ENCODE data around the gene GNA12. TPM values are rescaled to one million over a fixed set of nuclear protein-coding genes. Genes with fewer than 3 reads are reported as not detected.
A peak's percentile ranks its signal among the peaks of the same experiment; 100 is the strongest.

The GNA12 gene
- total RNA-seq, 1 donor from 2014 or later = 68.6 TPM

DNA sequence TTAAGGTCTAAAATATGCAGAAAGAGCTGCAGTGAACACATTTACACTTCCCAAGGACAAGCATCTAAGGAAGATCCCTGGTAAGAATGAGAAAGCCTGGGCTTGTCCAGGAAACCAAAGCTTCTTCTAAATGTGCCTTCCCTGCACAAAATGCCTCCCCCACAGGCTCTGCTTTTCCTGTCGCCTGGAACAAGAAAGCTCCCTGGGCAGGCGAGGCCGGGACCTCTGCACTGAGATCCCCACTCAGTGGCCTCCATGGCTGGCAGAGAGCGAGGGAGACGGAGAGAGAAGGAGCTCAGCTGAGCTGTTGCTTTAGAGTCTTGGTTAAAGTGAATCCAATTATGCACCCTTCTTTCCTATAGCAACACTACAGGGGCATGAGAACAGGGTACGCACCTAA lies 80.5 kb downstream of the GNA12 start:
- H3K27me3 Mint-ChIP-seq = no peaks in the 10 kb centered on the region

DNA sequence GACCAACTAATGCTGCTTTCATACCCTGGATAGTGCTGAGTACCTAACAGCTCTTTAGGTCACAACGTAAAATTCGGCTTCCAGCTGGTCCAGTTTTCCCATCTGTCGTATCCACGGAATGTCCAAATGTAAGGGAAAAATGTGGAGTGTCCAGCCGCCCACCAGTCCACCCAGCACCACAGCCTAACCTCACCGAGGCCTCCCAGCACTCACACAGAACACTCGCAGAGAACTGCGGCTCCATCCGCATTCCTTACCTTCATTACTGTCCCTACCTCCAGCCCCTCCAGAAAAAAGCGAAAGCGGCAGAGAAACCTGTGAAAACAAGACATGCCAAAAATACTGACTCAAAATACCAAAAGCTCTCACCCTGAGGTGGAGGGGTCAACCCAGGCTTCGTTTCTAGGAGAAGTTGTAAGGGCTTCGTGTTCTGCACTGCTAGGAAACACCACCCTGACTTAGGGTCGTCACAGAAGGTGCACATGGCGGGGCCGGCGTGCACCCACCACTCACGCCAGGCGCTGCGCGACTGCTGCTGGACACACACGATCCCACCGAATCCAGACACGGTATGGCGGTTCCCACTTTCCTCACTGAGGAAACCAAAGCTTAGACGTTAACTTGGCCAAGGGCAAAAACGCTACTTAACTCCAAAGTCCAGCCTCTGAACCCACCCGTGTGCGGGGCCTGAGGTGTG lies 82.2 kb downstream of the GNA12 start:
- H3K36me3 Mint-ChIP-seq (ENCODE audit: insufficient read depth) = peaks cover 20% of the 10 kb centered on the region
- peaks cover 8% of the 10 kb centered on the region for H3K4me1 Mint-ChIP-seq (ENCODE audit: low read depth)
- peak overlapping the region; percentile 76 for H3K27ac Mint-ChIP-seq
- TF ChIP-seq, protein P1, sequence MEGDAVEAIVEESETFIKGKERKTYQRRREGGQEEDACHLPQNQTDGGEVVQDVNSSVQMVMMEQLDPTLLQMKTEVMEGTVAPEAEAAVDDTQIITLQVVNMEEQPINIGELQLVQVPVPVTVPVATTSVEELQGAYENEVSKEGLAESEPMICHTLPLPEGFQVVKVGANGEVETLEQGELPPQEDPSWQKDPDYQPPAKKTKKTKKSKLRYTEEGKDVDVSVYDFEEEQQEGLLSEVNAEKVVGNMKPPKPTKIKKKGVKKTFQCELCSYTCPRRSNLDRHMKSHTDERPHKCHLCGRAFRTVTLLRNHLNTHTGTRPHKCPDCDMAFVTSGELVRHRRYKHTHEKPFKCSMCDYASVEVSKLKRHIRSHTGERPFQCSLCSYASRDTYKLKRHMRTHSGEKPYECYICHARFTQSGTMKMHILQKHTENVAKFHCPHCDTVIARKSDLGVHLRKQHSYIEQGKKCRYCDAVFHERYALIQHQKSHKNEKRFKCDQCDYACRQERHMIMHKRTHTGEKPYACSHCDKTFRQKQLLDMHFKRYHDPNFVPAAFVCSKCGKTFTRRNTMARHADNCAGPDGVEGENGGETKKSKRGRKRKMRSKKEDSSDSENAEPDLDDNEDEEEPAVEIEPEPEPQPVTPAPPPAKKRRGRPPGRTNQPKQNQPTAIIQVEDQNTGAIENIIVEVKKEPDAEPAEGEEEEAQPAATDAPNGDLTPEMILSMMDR (IDR thresholded peaks at IDR 0.05; ENCODE audit: unreplicated experiment) = no peak
- no peaks in the 10 kb centered on the region for H3K27me3 Mint-ChIP-seq
- H3K4me3 Mint-ChIP-seq (ENCODE audit: low read depth) = no peak overlapping the region
- DNase-seq (ENCODE audit: low spot score, unreplicated experiment) = no peak
- H3K9me3 Mint-ChIP-seq (ENCODE audit: low read depth) = no peaks in the 10 kb centered on the region

More for the DNA sequence above, 80.5 kb downstream of the GNA12 start:
- H3K36me3 Mint-ChIP-seq (ENCODE audit: insufficient read depth) = peaks cover 22% of the 10 kb centered on the region
- H3K9me3 Mint-ChIP-seq (ENCODE audit: low read depth) = no peaks in the 10 kb centered on the region
- no peak overlapping the region for H3K4me3 Mint-ChIP-seq (ENCODE audit: low read depth)
- peak overlapping the region; percentile 49 for H3K27ac Mint-ChIP-seq
- peaks cover 4% of the 10 kb centered on the region for H3K4me1 Mint-ChIP-seq (ENCODE audit: low read depth)
- TF ChIP-seq, protein P1 (IDR thresholded peaks at IDR 0.05; ENCODE audit: unreplicated experiment) = no peak
- DNase-seq (ENCODE audit: low spot score, unreplicated experiment) = no peak

DNA sequence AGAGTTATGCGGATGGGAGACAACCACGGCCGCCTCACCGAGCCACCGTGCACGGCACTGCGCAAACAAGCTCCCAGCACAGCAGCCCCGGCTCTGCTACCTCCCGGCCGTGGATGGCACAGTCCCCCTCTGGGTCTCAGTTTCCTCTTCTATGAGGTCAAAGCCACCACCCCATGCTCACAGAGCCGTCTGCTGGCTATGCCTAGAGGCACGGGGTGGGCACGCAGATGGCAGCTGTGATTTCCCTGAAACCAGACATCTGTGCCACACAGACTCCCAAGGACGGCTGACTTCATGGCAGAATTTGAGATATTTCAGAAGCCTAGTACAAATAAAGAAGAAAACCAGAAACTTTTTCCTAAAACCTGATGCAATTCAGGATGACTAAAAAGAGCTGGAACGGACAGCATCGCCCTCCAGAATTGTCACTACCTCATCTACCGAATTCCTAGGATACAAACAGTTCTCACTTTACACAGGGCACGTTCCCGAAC lies 82.9 kb downstream of the GNA12 start:
- H3K27me3 Mint-ChIP-seq = no peaks in the 10 kb centered on the region
- no peak for DNase-seq (ENCODE audit: low spot score, unreplicated experiment)
- TF ChIP-seq, protein P1 (IDR thresholded peaks at IDR 0.05; ENCODE audit: unreplicated experiment) = no peak
- no peak overlapping the region for H3K4me3 Mint-ChIP-seq (ENCODE audit: low read depth)
- H3K4me1 Mint-ChIP-seq (ENCODE audit: low read depth) = peaks cover 8% of the 10 kb centered on the region
- peaks cover under 1% of the 10 kb centered on the region for H3K9me3 Mint-ChIP-seq (ENCODE audit: low read depth)
- H3K27ac Mint-ChIP-seq = no peak overlapping the region
- H3K36me3 Mint-ChIP-seq (ENCODE audit: insufficient read depth) = peaks cover 24% of the 10 kb centered on the region

DNA sequence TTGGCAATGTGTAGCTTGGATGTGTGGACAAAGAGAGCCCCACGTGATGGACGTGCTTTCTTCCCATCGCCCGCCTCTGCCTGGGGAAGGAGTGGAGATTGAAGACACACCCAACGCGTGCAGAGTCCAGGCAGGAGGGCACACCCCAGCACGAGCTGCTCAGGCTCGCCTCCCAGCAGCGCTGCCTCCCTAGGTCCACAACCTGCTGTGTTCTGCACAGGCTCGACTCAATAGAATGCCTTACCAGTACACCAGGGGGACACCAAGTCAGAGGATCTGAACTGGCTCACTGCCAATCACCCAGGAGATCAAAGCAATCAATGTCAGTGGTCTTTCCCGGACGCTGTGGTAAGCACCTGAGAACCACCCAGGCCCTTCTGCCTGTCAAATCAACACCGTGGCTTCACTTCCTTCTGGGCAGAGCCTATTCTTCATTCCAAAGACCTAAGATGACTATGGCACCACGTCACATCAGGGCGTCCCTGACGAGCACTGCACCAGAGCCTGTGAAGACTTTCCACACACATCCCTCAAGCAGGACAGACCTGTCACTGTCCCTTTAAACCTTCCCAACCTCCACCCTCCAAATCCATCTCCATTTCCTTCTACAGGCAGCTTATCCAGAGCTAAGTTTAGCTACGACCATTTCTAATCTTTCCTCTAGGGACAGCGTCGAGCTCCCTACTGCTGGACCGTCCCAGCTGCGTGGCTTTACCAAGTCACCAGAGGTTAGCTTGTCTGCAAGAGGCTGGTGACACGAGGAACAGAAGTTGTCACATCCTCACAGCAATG lies 83.8 kb downstream of the GNA12 start:
- Mint-ChIP-seq H3K4me3 (ENCODE audit: low read depth) (no peak overlapping the region), H3K27me3 (no peaks in the 10 kb centered on the region), H3K27ac (peak overlapping the region; percentile 51)

DNA sequence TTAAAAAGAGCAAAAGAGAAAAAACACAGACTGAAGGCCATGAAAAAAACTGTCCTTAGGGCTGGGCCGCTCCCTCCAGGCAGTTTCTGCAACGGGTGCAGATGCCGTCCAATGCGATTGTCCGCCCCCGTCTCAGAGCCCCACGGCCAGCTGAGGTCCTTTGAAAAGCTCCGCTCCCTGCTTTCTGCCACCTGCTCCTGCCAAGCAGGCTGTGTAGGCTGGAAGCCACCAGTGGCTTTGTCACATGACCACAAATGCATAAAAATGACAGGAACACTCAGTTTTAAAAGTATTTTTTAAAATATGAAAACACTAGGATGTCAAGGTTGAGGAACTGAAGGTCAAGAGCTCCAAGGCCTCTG lies 84.4 kb downstream of the GNA12 start:
- peaks cover 10% of the 10 kb centered on the region for H3K9me3 Mint-ChIP-seq (ENCODE audit: low read depth)
- peaks cover 33% of the 10 kb centered on the region for H3K36me3 Mint-ChIP-seq (ENCODE audit: insufficient read depth)
- H3K27me3 Mint-ChIP-seq = no peaks in the 10 kb centered on the region
- DNase-seq (ENCODE audit: low spot score, unreplicated experiment) = no peak
- no peak overlapping the region for H3K4me3 Mint-ChIP-seq (ENCODE audit: low read depth)
- peak overlapping the region; percentile 51 for H3K27ac Mint-ChIP-seq
- H3K4me1 Mint-ChIP-seq (ENCODE audit: low read depth) = peaks cover 8% of the 10 kb centered on the region
- TF ChIP-seq, protein P1 (IDR thresholded peaks at IDR 0.05; ENCODE audit: unreplicated experiment) = no peak

More for the DNA sequence above, 83.8 kb downstream of the GNA12 start:
- peaks cover 30% of the 10 kb centered on the region for H3K36me3 Mint-ChIP-seq (ENCODE audit: insufficient read depth)
- DNase-seq (ENCODE audit: low spot score, unreplicated experiment) = no peak
- peaks cover 5% of the 10 kb centered on the region for H3K9me3 Mint-ChIP-seq (ENCODE audit: low read depth)
- TF ChIP-seq, protein P1 (IDR thresholded peaks at IDR 0.05; ENCODE audit: unreplicated experiment) = peak; percentile 49
- peaks cover 8% of the 10 kb centered on the region for H3K4me1 Mint-ChIP-seq (ENCODE audit: low read depth)

Data from progenitor cell of endocrine pancreas (in vitro differentiated cells).